Uterus (tissue), 4 donors: ENCODE measurements around the gene AGPS. TPM values are rescaled to one million over a fixed set of nuclear protein-coding genes. Genes with fewer than 3 reads are reported as not detected.

Source experiments
- DNase-seq, 2 donors: peaks; one replicate each; pipeline ENCODE4 v3.0.0-alpha.2; 2019 to 2020
- H3K27ac ChIP-seq, 2 donors: fragments of 200-600 bp; sonication (generic); 1 replicate in 1 of 2; 2 replicates in 1 of 2; pipeline ENCODE4 v1.5.1; 2016 to 2018
- H3K27me3 ChIP-seq, 2 donors: fragments of 200-600 bp; sonication (generic); one replicate each; pipeline ENCODE4 v1.5.1; 2018 to 2019; ENCODE audit warnings: control low read depth in 1 of 2
- H3K36me3 ChIP-seq, 2 donors: fragments of 200-600 bp; sonication (generic); one replicate each; pipeline ENCODE4 v1.5.1; 2019; ENCODE audit warnings: control low read depth in 1 of 2
- H3K4me1 ChIP-seq, 2 donors: fragments of 200-600 bp; sonication (generic); one replicate each; pipeline ENCODE4 v1.5.1; 2018 to 2019; ENCODE audit warnings: control low read depth in 1 of 2
- H3K4me3 ChIP-seq, 2 donors: fragments of 200-600 bp; sonication (generic); 1 replicate in 1 of 2; 2 replicates in 1 of 2; pipeline ENCODE4 v1.5.1; 2018 to 2019; ENCODE audit warnings: mild to moderate bottlenecking in 1 of 2
- H3K9me3 ChIP-seq, 2 donors: fragments of 200-600 bp; sonication (generic); one replicate each; pipeline ENCODE4 v1.5.1; 2019; ENCODE audit warnings: control low read depth in 1 of 2
- CTCF ChIP-seq, 4 experiments: fragments of 200-600 bp in 2 of 4; fragments of 450-650 bp in 2 of 4; sonication (generic) in 2 of 4; IDR thresholded peaks; one replicate each; pipeline ENCODE4 v1.5.1; 2016 to 2019; ENCODE audit warnings: antibody characterized with exemption in 4 of 4, mild to moderate bottlenecking in 2 of 4, moderate library complexity in 1 of 4
- POLR2A ChIP-seq, 2 donors: fragments of 450-650 bp; IDR thresholded peaks; one replicate each; pipeline ENCODE4 v1.6.1; 2016; ENCODE audit warnings: antibody characterized with exemption in 2 of 2, mild to moderate bottlenecking in 1 of 2, moderate library complexity in 1 of 2
- intact Hi-C: fragments of 100-400 bp; cut with DNase I; formaldehyde crosslinking; loops from one replicate; pipeline ENCODE4 v1.15.1; 2023; ENCODE audit warnings: low total_unique reads
- total RNA-seq, 4 donors: library from RNA; depleted of rRNA in 3 of 4; stranded (reverse); fragments of >200 nt in 3 of 4; gene quantifications; one replicate each; pipeline versions ENCODE4 v1.1.0 to v1.2.4, GENCODE V29; 2014 to 2023
- donor health status: DM: yes; HTN: yes; CAD: no.

The AGPS gene
- total RNA-seq, 4 donors from 2014 or later: 10.2 to 64.4 (median 40.0) TPM

DNA sequence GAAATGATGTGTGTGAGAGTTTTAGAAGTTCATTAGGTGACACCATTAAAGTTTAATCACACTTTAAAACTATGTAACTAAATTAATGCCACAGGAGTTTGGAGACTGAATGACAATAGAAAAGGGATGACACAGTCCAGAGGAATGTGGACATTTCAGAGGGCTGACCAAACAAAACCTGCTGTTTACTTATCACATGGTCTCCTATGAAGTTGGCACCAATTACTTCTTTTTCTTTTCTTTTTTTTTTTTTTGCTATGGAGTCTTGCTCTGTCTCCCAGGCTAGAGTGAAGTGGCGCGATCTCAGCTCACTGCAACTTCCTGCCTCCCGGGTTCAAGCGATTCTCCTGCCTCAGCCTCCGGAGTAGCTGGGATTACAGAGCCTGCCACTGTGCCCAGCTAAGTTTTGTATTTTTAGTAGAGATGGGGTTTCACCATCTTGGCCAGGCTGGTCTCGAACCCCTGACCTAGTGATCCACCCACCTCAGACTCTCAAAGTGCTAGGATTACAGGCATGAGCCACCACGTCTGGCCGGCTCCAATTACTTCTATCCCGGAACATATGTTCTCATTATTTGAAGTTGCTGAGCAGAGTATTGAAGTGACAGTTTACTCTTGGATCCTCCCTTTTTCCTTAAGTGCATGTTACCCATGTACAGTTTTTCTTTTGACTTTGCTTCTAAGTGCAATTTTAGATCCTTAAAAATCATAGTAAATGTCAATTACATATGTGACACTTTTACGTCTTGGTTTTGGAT lies 4.3 kb downstream of the AGPS start:
- intact Hi-C loops: no loop called here
- peak in 1 of 2 donors; percentile 25 for DNase-seq
- peak overlapping the region; percentile 46 to 69 for H3K27ac ChIP-seq
- TF ChIP-seq POLR2A (IDR thresholded peaks at IDR 0.05) (no peak), CTCF (IDR thresholded peaks at IDR 0.05) (no peak)
- H3K9me3 ChIP-seq: no peaks in the 10 kb centered on the region
- no peak overlapping the region for H3K4me3 ChIP-seq
- no peaks in the 10 kb centered on the region for H3K36me3 ChIP-seq
- no peaks in the 10 kb centered on the region for H3K27me3 ChIP-seq
- H3K4me1 ChIP-seq: no peaks in the 10 kb centered on the region

GRCh38 chr2:177397481-177398289 lies 5.1 kb downstream of the AGPS start:
- Histone ChIP-seq H3K36me3 (no peaks in the 10 kb centered on the region), H3K27ac (peak overlapping the region; percentile 69 to 75), H3K4me3 (no peak overlapping the region), H3K4me1 (no peaks in the 10 kb centered on the region), H3K9me3 (no peaks in the 10 kb centered on the region), H3K27me3 (no peaks in the 10 kb centered on the region)
- intact Hi-C loops: no loop called here
- DNase-seq: peak; percentile 39 to 58
- TF ChIP-seq CTCF (IDR thresholded peaks at IDR 0.05) (no peak), POLR2A (IDR thresholded peaks at IDR 0.05) (no peak)

DNA sequence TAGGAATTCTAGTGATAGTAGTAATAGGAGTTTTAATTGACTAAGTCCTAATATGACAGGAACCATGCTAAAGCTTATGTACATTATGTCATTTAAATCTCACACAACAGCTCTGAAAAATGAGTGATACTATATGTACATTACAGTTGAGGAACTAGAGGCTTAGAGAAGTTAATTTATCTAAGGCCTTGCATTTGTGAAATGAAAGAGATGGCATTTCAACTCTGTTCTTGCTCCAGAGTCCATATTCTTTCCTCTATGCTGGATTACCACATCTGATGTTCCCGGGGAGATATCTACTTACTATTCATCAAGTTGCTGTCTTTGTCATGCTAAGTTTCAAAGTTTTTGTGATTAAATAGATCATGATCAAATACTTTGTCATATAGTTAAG lies 5.7 kb downstream of the AGPS start:
- no peak for TF ChIP-seq CTCF (IDR thresholded peaks at IDR 0.05)
- TF ChIP-seq POLR2A (IDR thresholded peaks at IDR 0.05): no peak
- Histone ChIP-seq H3K27ac (peak overlapping the region; percentile 69 to 75), H3K4me1 (no peaks in the 10 kb centered on the region), H3K4me3 (no peak overlapping the region), H3K27me3 (no peaks in the 10 kb centered on the region), H3K9me3 (no peaks in the 10 kb centered on the region), H3K36me3 (no peaks in the 10 kb centered on the region)
- no peak for DNase-seq
- intact Hi-C loops: no loop called here

DNA sequence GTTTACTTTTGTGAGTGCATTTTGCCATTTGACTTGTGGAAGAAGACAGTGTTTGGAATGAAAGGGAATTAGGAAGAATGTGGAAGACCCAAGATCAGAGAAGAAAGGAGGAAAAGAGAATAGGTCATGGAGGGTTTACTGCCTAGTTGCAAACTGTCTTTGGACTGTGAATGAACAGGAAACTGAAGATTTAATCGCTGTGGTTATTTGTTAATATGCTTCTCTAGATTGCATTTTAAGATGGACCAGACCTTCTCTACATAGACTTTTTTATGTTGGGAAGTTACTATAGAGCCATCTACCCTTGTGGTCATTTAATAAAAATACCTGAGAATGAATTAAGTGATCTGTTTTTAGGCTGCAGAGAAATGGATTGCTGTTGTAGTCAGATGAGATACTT lies 6.2 kb downstream of the AGPS start:
- intact Hi-C loops: no loop called here
- Histone ChIP-seq H3K27ac (peak overlapping the region in 1 of 2 donors; percentile 75), H3K27me3 (no peaks in the 10 kb centered on the region), H3K36me3 (no peaks in the 10 kb centered on the region), H3K4me1 (no peaks in the 10 kb centered on the region), H3K9me3 (no peaks in the 10 kb centered on the region), H3K4me3 (no peak overlapping the region)
- no peak for DNase-seq
- no peak for TF ChIP-seq CTCF (IDR thresholded peaks at IDR 0.05)
- no peak for TF ChIP-seq POLR2A (IDR thresholded peaks at IDR 0.05)

DNA sequence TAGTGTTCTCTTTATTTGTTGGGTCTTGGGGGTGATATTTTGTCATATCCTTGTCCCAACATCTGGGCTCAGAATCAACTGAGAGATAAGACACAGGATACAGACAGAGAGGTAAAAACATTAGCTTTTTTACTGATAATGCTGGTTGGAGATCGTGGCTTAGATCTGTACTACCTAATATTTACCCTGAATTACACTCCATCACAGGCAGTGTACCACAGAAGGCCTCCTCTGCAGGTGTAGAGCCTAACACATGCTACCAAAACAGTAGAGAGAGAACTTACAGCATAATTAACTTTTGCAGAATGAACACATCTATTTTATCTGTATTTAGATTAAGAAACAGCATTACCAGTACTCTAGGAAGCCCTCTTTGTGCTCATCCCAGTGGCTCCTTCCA lies 6.8 kb downstream of the AGPS start:
- no peak for DNase-seq
- Histone ChIP-seq H3K4me1 (peaks cover 0 to 4% of the 10 kb centered on the region in 2 donors), H3K27me3 (no peaks in the 10 kb centered on the region), H3K9me3 (no peaks in the 10 kb centered on the region), H3K36me3 (no peaks in the 10 kb centered on the region), H3K27ac (no peak overlapping the region), H3K4me3 (no peak overlapping the region)
- TF ChIP-seq POLR2A (IDR thresholded peaks at IDR 0.05) (no peak), CTCF (IDR thresholded peaks at IDR 0.05) (no peak)
- intact Hi-C loops: no loop called here
